ENCODE data around the gene PEAR1.

DNA sequence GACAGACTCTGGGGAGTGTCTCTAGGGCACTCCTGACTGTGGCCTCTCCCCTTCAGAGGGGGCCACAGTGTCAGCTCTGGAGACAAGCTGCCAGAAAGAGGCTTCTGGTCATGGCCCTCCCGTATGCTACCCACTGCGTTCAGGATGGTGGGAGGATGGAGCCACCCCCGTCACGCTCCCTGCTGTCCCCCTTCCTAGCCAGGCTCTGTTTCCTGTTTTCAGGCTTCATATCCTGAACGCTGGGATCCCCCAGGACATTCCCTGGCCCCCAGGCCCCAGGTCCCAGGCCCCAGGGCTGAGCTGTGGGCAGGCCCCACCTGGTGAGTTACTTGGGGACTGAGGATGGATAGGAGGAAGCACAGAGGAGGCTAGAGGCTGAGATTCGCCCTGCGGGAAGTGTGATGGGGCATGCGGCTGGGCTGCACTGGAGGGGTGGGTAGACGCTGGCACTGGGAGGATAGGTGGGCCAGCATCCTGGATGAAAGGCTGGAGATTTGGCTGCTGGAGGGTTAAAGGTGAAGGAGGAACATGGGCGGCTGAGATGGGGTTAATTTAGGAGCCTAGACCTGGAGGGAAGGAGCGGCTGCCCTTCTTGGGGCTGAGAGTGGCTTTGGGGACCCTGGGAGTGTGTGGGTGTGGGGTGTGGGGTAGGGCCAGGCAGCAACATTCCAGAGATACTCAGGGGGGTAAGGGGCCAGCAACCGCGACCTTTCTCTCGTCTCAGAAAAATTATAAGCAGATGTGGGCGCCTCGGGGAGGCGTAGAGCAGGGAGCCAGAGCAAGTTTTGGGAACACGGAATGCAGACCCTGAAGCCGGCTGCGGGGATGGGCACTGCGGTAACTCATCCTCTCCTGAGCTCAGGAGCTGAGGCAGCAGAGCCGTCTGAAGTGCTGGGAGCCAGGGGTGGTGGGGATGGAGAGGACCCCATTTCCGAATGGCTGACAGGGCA, 8.7 kb downstream of the PEAR1 start:
- TF ChIP-seq EZH2 (IDR thresholded peaks at IDR 0.05; ENCODE audit: borderline replicate concordance, low read depth, low read length, severe bottlenecking) = no peak
- TF ChIP-seq, protein P1, sequence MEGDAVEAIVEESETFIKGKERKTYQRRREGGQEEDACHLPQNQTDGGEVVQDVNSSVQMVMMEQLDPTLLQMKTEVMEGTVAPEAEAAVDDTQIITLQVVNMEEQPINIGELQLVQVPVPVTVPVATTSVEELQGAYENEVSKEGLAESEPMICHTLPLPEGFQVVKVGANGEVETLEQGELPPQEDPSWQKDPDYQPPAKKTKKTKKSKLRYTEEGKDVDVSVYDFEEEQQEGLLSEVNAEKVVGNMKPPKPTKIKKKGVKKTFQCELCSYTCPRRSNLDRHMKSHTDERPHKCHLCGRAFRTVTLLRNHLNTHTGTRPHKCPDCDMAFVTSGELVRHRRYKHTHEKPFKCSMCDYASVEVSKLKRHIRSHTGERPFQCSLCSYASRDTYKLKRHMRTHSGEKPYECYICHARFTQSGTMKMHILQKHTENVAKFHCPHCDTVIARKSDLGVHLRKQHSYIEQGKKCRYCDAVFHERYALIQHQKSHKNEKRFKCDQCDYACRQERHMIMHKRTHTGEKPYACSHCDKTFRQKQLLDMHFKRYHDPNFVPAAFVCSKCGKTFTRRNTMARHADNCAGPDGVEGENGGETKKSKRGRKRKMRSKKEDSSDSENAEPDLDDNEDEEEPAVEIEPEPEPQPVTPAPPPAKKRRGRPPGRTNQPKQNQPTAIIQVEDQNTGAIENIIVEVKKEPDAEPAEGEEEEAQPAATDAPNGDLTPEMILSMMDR (IDR thresholded peaks at IDR 0.05; ENCODE audit: borderline replicate concordance, extremely low read depth, low read length, poor library complexity, severe bottlenecking) = no peak
